Neural progenitor cell (in vitro differentiated cells): ENCODE data around the gene MGAT4A. TPM values are rescaled to one million over a fixed set of nuclear protein-coding genes. Genes with fewer than 3 reads are reported as not detected.
"Not testable (repeated sequence)": the region's sequence is repeated elsewhere in the genome, so short reads cannot be mapped to it uniquely, and the experiment has no call there.

Experiments used
- DNase-seq: peaks from one replicate; pipeline ENCODE4 v3.0.0-alpha.2; 2016; ENCODE audit warnings: low spot score
- H2AFZ ChIP-seq: fragments of 200-600 bp; sonication (generic); replicated peaks from 2 replicates; pipeline ENCODE4 v1.6.1; 2016; ENCODE audit warnings: antibody characterized with exemption
- H3F3A ChIP-seq: fragments of 200-600 bp; sonication (generic); 2 replicates; pipeline ENCODE4 v1.6.1; 2016; ENCODE audit warnings: antibody characterized with exemption, low read depth
- H3K27ac ChIP-seq: fragments of 200-600 bp; sonication (generic); 2 replicates; pipeline ENCODE4 v1.5.1; 2016; ENCODE audit warnings: mild to moderate bottlenecking
- H3K27me3 ChIP-seq: fragments of 200-600 bp; sonication (generic); 2 replicates; pipeline ENCODE4 v1.6.1; 2016; ENCODE audit warnings: mild to moderate bottlenecking, moderate library complexity
- H3K36me3 ChIP-seq: fragments of 200-600 bp; sonication (generic); 2 replicates; pipeline ENCODE4 v1.5.1; 2016
- H3K4me1 ChIP-seq: fragments of 200-600 bp; sonication (generic); 2 replicates; pipeline ENCODE4 v1.6.1; 2016; ENCODE audit warnings: mixed run types
- H3K4me2 ChIP-seq: fragments of 200-600 bp; sonication (generic); 2 replicates; pipeline ENCODE4 v1.6.1; 2016
- H3K4me3 ChIP-seq: fragments of 200-600 bp; sonication (generic); 2 replicates; pipeline ENCODE4 v1.5.1; 2016
- H3K79me2 ChIP-seq: fragments of 200-600 bp; sonication (generic); 2 replicates; pipeline ENCODE4 v1.6.1; 2016; ENCODE audit warnings: low read depth
- H3K9ac ChIP-seq: fragments of 200-600 bp; sonication (generic); 2 replicates; pipeline ENCODE4 v1.6.1; 2016
- H3K9me3 ChIP-seq: fragments of 200-600 bp; sonication (generic); 2 replicates; pipeline ENCODE4 v1.5.1; 2016; ENCODE audit warnings: low read depth
- H4K20me1 ChIP-seq: fragments of 200-600 bp; sonication (generic); 2 replicates; pipeline ENCODE4 v1.6.1; 2016; ENCODE audit warnings: low read depth
- H3K27ac Mint-ChIP-seq: 3 replicates; pipeline ENCODE4 v1.8.0; 2021; ENCODE audit warnings: mixed read lengths
- H3K27me3 Mint-ChIP-seq: 2 replicates; pipeline ENCODE4 v1.8.0; 2022; ENCODE audit warnings: low read depth, mild to moderate bottlenecking, inconsistent platforms, moderate library complexity, mixed read lengths; ENCODE audit not compliant: insufficient read depth
- H3K36me3 Mint-ChIP-seq: 3 replicates; pipeline ENCODE4 v1.8.0; 2021; ENCODE audit warnings: mixed read lengths
- H3K4me1 Mint-ChIP-seq: 3 replicates; pipeline ENCODE4 v1.8.0; 2021; ENCODE audit warnings: mixed read lengths
- H3K4me3 Mint-ChIP-seq: 3 replicates; pipeline ENCODE4 v1.8.0; 2021; ENCODE audit warnings: mild to moderate bottlenecking, moderate library complexity, mixed read lengths
- H3K9me3 Mint-ChIP-seq: 3 replicates; pipeline ENCODE4 v1.8.0; 2020; ENCODE audit warnings: mixed read lengths
- EZH2 ChIP-seq: fragments of 200-600 bp; sonication (generic); IDR thresholded peaks from 2 replicates; pipeline ENCODE4 v1.6.1; 2017; ENCODE audit warnings: antibody characterized with exemption, mild to moderate bottlenecking, moderate library complexity
- EZH2phosphoT487 ChIP-seq: fragments of 200-600 bp; sonication (generic); IDR thresholded peaks from 2 replicates; pipeline ENCODE4 v1.6.1; 2017; ENCODE audit warnings: antibody characterized with exemption
- total RNA-seq: library from RNA; depleted of rRNA; stranded (reverse); fragments of >200 nt; gene quantifications from 2 replicates; pipeline ENCODE4 v1.2.3, GENCODE V29; 2015; ENCODE audit warnings: low replicate concordance
- TF ChIP-seq, protein P1 (sequence below): fragments of 200-600 bp; sonication (generic); IDR thresholded peaks from 2 replicates; pipeline ENCODE4 v1.5.1; 2017; ENCODE audit warnings: antibody characterized with exemption, mild to moderate bottlenecking

The MGAT4A gene
- total RNA-seq, 1 donor from 2014 or later: 8.0 TPM

DNA sequence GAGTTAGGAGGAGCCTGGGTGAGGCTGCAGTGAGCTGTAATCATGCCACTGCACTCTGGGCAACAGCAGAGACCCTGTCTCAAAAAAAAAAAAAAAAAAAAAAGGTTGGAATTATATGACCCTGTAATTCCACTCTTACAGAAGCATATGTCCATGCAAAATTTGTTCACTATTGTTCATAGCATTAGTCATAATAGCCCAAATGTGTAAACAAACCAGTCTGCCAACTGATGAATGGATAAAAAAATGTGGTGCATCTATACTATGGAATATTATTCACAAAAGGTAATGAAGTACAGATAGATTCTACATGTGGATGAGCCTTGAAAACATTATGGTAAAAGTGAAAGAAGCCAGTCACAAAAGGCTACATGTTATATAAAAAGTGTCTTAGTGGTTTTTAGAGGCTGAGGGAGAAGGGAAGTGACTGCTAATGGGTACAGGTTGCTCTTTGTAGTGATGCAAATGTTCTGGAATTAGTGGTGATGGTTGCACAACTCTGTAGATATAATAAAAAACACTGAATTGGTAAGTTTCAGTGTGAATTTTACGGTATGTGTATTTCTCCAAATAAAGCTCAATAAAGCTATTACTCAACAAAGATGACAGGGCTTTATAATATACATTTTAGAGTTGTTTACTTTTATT, 132.0 kb downstream of the MGAT4A start:
- no peak overlapping the region for H2AFZ ChIP-seq
- no peaks in the 10 kb centered on the region for H3K4me1 ChIP-seq
- TF ChIP-seq EZH2phosphoT487 (no peak), EZH2 (no peak)
- TF ChIP-seq, protein P1, sequence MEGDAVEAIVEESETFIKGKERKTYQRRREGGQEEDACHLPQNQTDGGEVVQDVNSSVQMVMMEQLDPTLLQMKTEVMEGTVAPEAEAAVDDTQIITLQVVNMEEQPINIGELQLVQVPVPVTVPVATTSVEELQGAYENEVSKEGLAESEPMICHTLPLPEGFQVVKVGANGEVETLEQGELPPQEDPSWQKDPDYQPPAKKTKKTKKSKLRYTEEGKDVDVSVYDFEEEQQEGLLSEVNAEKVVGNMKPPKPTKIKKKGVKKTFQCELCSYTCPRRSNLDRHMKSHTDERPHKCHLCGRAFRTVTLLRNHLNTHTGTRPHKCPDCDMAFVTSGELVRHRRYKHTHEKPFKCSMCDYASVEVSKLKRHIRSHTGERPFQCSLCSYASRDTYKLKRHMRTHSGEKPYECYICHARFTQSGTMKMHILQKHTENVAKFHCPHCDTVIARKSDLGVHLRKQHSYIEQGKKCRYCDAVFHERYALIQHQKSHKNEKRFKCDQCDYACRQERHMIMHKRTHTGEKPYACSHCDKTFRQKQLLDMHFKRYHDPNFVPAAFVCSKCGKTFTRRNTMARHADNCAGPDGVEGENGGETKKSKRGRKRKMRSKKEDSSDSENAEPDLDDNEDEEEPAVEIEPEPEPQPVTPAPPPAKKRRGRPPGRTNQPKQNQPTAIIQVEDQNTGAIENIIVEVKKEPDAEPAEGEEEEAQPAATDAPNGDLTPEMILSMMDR: no peak
- Mint-ChIP-seq H3K9me3 (peaks cover 3% of the 10 kb centered on the region), H3K4me1 (no peaks in the 10 kb centered on the region), H3K4me3 (no peak overlapping the region), H3K36me3 (peaks cover 20% of the 10 kb centered on the region), H3K27me3 (peaks cover under 1% of the 10 kb centered on the region), H3K27ac (no peak overlapping the region)
- no peaks in the 10 kb centered on the region for H3F3A ChIP-seq
- no peak overlapping the region for H3K4me3 ChIP-seq
- H3K9ac ChIP-seq: no peak overlapping the region
- H3K4me2 ChIP-seq: no peak overlapping the region
- H3K27ac ChIP-seq: no peak overlapping the region
- no peaks in the 10 kb centered on the region for H3K9me3 ChIP-seq
- DNase-seq: no peak
- peaks cover under 1% of the 10 kb centered on the region for H3K79me2 ChIP-seq
- H4K20me1 ChIP-seq: peaks cover 13% of the 10 kb centered on the region
- H3K36me3 ChIP-seq: no peaks in the 10 kb centered on the region
- no peaks in the 10 kb centered on the region for H3K27me3 ChIP-seq

DNA sequence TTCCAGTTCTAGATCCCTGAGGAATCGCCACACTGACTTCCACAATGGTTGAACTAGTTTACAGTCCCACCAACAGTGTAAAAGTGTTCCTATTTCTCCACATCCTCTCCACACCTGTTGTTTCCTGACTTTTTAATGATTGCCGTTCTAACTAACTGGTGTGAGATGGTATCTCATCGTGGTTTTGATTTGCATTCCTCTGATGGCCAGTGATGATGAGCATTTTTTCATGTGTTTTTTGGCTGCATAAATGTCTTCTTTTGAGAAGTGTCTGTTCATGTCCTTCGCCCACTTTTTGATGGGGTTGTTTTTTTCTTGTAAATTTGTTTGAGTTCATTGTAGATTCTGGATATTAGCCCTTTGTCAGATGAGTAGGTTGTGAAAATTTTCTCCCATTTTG, 136.3 kb downstream of the MGAT4A start:
- H3K27me3 ChIP-seq, H3K9me3 Mint-ChIP-seq, H3F3A ChIP-seq, H3K4me1 Mint-ChIP-seq, H3K27ac Mint-ChIP-seq, DNase-seq, H3K4me2 ChIP-seq, H3K27me3 Mint-ChIP-seq, H3K9me3 ChIP-seq, H3K36me3 ChIP-seq, H3K9ac ChIP-seq, H3K4me1 ChIP-seq, H3K4me3 Mint-ChIP-seq, H3K27ac ChIP-seq, H3K79me2 ChIP-seq, H3K4me3 ChIP-seq, H2AFZ ChIP-seq, H4K20me1 ChIP-seq: not testable (repeated sequence)
- H3K36me3 Mint-ChIP-seq: peaks cover 30% of the 10 kb centered on the region

DNA sequence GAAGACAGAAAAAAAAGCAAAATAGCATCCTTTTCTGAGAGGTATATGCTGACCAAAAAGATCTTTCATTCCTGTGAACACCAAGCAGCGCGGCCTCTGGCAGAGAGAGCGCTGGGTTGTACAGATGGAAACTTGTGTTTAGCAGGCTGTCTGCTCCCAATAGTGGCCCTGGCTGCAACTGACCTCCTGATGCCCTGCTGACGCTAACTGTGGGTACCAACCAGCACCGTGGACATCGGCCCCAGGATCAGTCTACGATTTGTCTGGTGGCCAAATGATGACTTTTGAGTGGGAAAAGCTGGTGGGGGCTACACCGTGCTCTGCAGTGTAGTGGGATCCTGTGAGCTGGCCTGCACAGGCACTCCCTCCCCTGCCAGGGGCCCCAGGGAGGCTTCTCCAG, 138.4 kb downstream of the MGAT4A start:
- no peak for DNase-seq
- Histone ChIP-seq H3K4me2 (no peak overlapping the region), H3K9me3 (no peaks in the 10 kb centered on the region), H3K27me3 (no peaks in the 10 kb centered on the region), H3K27ac (no peak overlapping the region), H4K20me1 (no peaks in the 10 kb centered on the region), H2AFZ (no peak overlapping the region), H3K36me3 (no peaks in the 10 kb centered on the region), H3K4me3 (no peak overlapping the region), H3F3A (no peaks in the 10 kb centered on the region), H3K9ac (no peak overlapping the region), H3K79me2 (no peaks in the 10 kb centered on the region), H3K4me1 (no peaks in the 10 kb centered on the region)
- peaks cover 27% of the 10 kb centered on the region for H3K36me3 Mint-ChIP-seq
- no peak for TF ChIP-seq EZH2
- TF ChIP-seq, protein P1: no peak
- no peak for TF ChIP-seq EZH2phosphoT487
- peaks cover 10% of the 10 kb centered on the region for H3K9me3 Mint-ChIP-seq
- H3K27ac Mint-ChIP-seq: no peak overlapping the region
- H3K4me1 Mint-ChIP-seq: no peaks in the 10 kb centered on the region
- no peak overlapping the region for H3K4me3 Mint-ChIP-seq
- peaks cover 6% of the 10 kb centered on the region for H3K27me3 Mint-ChIP-seq

DNA sequence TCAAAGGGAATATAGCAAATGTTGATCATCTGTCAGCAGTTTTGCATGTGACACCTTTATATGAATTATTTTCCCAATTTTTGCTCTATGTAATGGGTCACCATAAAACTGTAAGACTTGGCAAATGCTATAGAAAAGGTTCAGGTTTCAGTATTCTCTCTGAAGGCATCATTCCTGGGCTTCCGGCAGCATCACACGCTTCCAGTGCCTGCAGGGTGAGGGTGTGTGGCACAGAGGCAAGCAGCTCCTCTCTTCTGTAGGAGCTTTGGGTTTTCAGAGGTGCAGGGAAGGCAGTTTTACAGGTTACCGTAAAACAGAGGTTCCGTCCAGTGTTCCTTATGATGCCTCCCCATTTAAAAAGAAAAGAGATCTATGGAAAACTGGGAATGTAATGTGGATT, 141.4 kb downstream of the MGAT4A start:
- Histone ChIP-seq H3K4me1 (no peaks in the 10 kb centered on the region), H3K4me3 (no peak overlapping the region), H4K20me1 (no peaks in the 10 kb centered on the region), H3K36me3 (no peaks in the 10 kb centered on the region), H3K9ac (no peak overlapping the region), H3K79me2 (no peaks in the 10 kb centered on the region), H2AFZ (no peak overlapping the region), H3K27me3 (no peaks in the 10 kb centered on the region), H3K4me2 (no peak overlapping the region), H3K27ac (no peak overlapping the region), H3K9me3 (no peaks in the 10 kb centered on the region), H3F3A (no peaks in the 10 kb centered on the region)
- peaks cover 8% of the 10 kb centered on the region for H3K9me3 Mint-ChIP-seq
- peaks cover 16% of the 10 kb centered on the region for H3K36me3 Mint-ChIP-seq
- TF ChIP-seq, protein P1: no peak
- peaks cover 6% of the 10 kb centered on the region for H3K27me3 Mint-ChIP-seq
- H3K27ac Mint-ChIP-seq: no peak overlapping the region
- no peaks in the 10 kb centered on the region for H3K4me1 Mint-ChIP-seq
- DNase-seq: no peak
- H3K4me3 Mint-ChIP-seq: no peak overlapping the region
